ENCODE measurements around the gene ELMOD3.

The ELMOD3 gene

GRCh38 chr2:85414761-85415553 lies 60.4 kb downstream of the ELMOD3 start:
- no peak overlapping the region for H3K4me3 ChIP-seq (ENCODE audit: control insufficient read depth in 1 of 7, extremely low read depth in 1 of 7, insufficient read depth in 4 of 7, low read depth in 2 of 7, low read length in 6 of 7)
- no peaks in the 10 kb centered on the region for H3K27me3 ChIP-seq (replicated peaks in 2 of 5; ENCODE audit: control insufficient read depth in 4 of 5, insufficient read depth in 5 of 5, low read length in 4 of 5)
- no peak overlapping the region for H3K27ac ChIP-seq (ENCODE audit: insufficient read depth in 1 of 2, low read depth in 1 of 2, low read length in 2 of 2, poor library complexity in 1 of 2, severe bottlenecking in 2 of 2)
- H3K9me3 ChIP-seq (ENCODE audit: control extremely low read depth in 1 of 5, control insufficient read depth in 4 of 5, insufficient read depth in 2 of 5, low read depth in 1 of 5, low read length in 4 of 5): no peaks in the 10 kb centered on the region
- POLR2A ChIA-PET: no interaction called here
- peak in 1 of 3 donors; percentile 36 for DNase-seq
- WGBS (ENCODE audit: insufficient coverage): 93% methylated on average over 7 of the region's 7 CpGs
- H3K4me1 ChIP-seq (ENCODE audit: control extremely low read depth in 1 of 4, control insufficient read depth in 4 of 4, insufficient read depth in 4 of 4, low read length in 3 of 4): peaks cover 7 to 72% (median 60%) of the 10 kb centered on the region in 4 experiments
- CTCF ChIA-PET: interaction anchor here (0.8 to 3.3 kb wide), 9 partner anchors 21 to 187 kb away, joined by 3 to 26 read pairs (median 4); no protein-coding TSS in a partner anchor
- H3K36me3 ChIP-seq (ENCODE audit: control insufficient read depth in 4 of 4, insufficient read depth in 4 of 4, low read length in 3 of 4): no peaks in the 10 kb centered on the region

GRCh38 chr2:85415980-85416650 lies 61.5 kb downstream of the ELMOD3 start:
- 96% methylated on average over 12 of the region's 12 CpGs for WGBS (ENCODE audit: insufficient coverage)
- Histone ChIP-seq H3K4me1 (ENCODE audit: control extremely low read depth in 1 of 4, control insufficient read depth in 4 of 4, insufficient read depth in 4 of 4, low read length in 3 of 4) (peaks cover 5 to 72% (median 56%) of the 10 kb centered on the region in 4 experiments), H3K36me3 (ENCODE audit: control insufficient read depth in 4 of 4, insufficient read depth in 4 of 4, low read length in 3 of 4) (no peaks in the 10 kb centered on the region), H3K27ac (ENCODE audit: insufficient read depth in 1 of 2, low read depth in 1 of 2, low read length in 2 of 2, poor library complexity in 1 of 2, severe bottlenecking in 2 of 2) (no peak overlapping the region), H3K4me3 (ENCODE audit: control insufficient read depth in 1 of 7, extremely low read depth in 1 of 7, insufficient read depth in 4 of 7, low read depth in 2 of 7, low read length in 6 of 7) (no peak overlapping the region), H3K27me3 (replicated peaks in 2 of 5; ENCODE audit: control insufficient read depth in 4 of 5, insufficient read depth in 5 of 5, low read length in 4 of 5) (no peaks in the 10 kb centered on the region), H3K9me3 (ENCODE audit: control extremely low read depth in 1 of 5, control insufficient read depth in 4 of 5, insufficient read depth in 2 of 5, low read depth in 1 of 5, low read length in 4 of 5) (no peaks in the 10 kb centered on the region)
- POLR2A ChIA-PET: no interaction called here
- CTCF ChIA-PET: interaction anchor here (0.8 to 1.5 kb wide), 9 partner anchors 10 to 178 kb away, joined by 3 to 4 read pairs (median 3); no protein-coding TSS in a partner anchor
- DNase-seq: no peak

- WGBS (ENCODE audit: insufficient coverage): 42% methylated on average over 18 of the region's 57 CpGs
- DNase-seq: peak; percentile 81 to 90 (median 88)
- CTCF ChIA-PET: interaction anchor here (1.9 to 21.4 kb wide), 9 partner anchors 10 to 141 kb away, joined by 5 to 584 read pairs (median 13); partner anchors contain the start of genes GGCX and MAT2A
- POLR2A ChIA-PET: interaction anchor here (0.7 to 3.1 kb wide), 8 partner anchors 9 to 134 kb away, joined by 3 to 13 read pairs (median 4); partner anchors contain the start of genes CAPG, ELMOD3, MAT2A and RETSAT
- Histone ChIP-seq H3K4me3 (ENCODE audit: control insufficient read depth in 1 of 7, extremely low read depth in 1 of 7, insufficient read depth in 4 of 7, low read depth in 2 of 7, low read length in 6 of 7) (peak within 1 kb of the TSS; percentile 76 to 96 (median 84)), H3K27ac (ENCODE audit: insufficient read depth in 1 of 2, low read depth in 1 of 2, low read length in 2 of 2, poor library complexity in 1 of 2, severe bottlenecking in 2 of 2) (peak within 1 kb of the TSS; percentile 86 to 89), H3K4me1 (ENCODE audit: control extremely low read depth in 1 of 4, control insufficient read depth in 4 of 4, insufficient read depth in 4 of 4, low read length in 3 of 4) (peaks cover 1 to 66% (median 49%) of the 10 kb centered on the region in 4 experiments), H3K27me3 (replicated peaks in 2 of 5; ENCODE audit: control insufficient read depth in 4 of 5, insufficient read depth in 5 of 5, low read length in 4 of 5) (no peaks in the 10 kb centered on the region), H3K9me3 (ENCODE audit: control extremely low read depth in 1 of 5, control insufficient read depth in 4 of 5, insufficient read depth in 2 of 5, low read depth in 1 of 5, low read length in 4 of 5) (no peaks in the 10 kb centered on the region), H3K36me3 (ENCODE audit: control insufficient read depth in 4 of 4, insufficient read depth in 4 of 4, low read length in 3 of 4) (no peaks in the 10 kb centered on the region)
Observed at GRCh38 chr2:85418132-85419008, 63.8 kb downstream of the ELMOD3 start, which contains the start of gene SH2D6. TSS of gene SH2D6 (plus strand) at chr2:85418714. CDS start at chr2:85429466, 10,752 bp downstream.

GRCh38 chr2:85419009-85419675 lies 64.6 kb downstream of the ELMOD3 start:
- H3K27me3 ChIP-seq (replicated peaks in 2 of 5; ENCODE audit: control insufficient read depth in 4 of 5, insufficient read depth in 5 of 5, low read length in 4 of 5): no peaks in the 10 kb centered on the region
- DNase-seq: no peak
- peak overlapping the region; percentile 86 to 89 for H3K27ac ChIP-seq (ENCODE audit: insufficient read depth in 1 of 2, low read depth in 1 of 2, low read length in 2 of 2, poor library complexity in 1 of 2, severe bottlenecking in 2 of 2)
- peaks cover 1 to 66% (median 46%) of the 10 kb centered on the region in 4 experiments for H3K4me1 ChIP-seq (ENCODE audit: control extremely low read depth in 1 of 4, control insufficient read depth in 4 of 4, insufficient read depth in 4 of 4, low read length in 3 of 4)
- ChIA-PET POLR2A (interaction anchor here (0.7 to 3.1 kb wide), 8 partner anchors 9 to 133 kb away, joined by 3 to 13 read pairs (median 4); partner anchors contain the start of genes CAPG, ELMOD3, MAT2A and RETSAT), CTCF (interaction anchor here (0.7 to 21.4 kb wide), 21 partner anchors 9 to 218 kb away, joined by 3 to 584 read pairs (median 6); partner anchors contain the start of genes CAPG, GGCX, MAT2A and TMEM150A)
- H3K4me3 ChIP-seq (ENCODE audit: control insufficient read depth in 1 of 7, extremely low read depth in 1 of 7, insufficient read depth in 4 of 7, low read depth in 2 of 7, low read length in 6 of 7): peak overlapping the region; percentile 76 to 96 (median 84)
- H3K36me3 ChIP-seq (ENCODE audit: control insufficient read depth in 4 of 4, insufficient read depth in 4 of 4, low read length in 3 of 4): no peaks in the 10 kb centered on the region
- 79% methylated on average over 8 of the region's 17 CpGs for WGBS (ENCODE audit: insufficient coverage)
- no peaks in the 10 kb centered on the region for H3K9me3 ChIP-seq (ENCODE audit: control extremely low read depth in 1 of 5, control insufficient read depth in 4 of 5, insufficient read depth in 2 of 5, low read depth in 1 of 5, low read length in 4 of 5)

- ChIA-PET CTCF (interaction anchor here (1.0 to 21.4 kb wide), 26 partner anchors 9 to 144 kb away, joined by 3 to 584 read pairs (median 6); partner anchors contain the start of genes CAPG, GGCX and MAT2A), POLR2A (interaction anchor here (3.1 kb wide), 1 partner anchor 118 kb away, joined by 13 read pairs; the partner anchor contains the start of gene MAT2A)
- H3K9me3 ChIP-seq (ENCODE audit: control extremely low read depth in 1 of 5, control insufficient read depth in 4 of 5, insufficient read depth in 2 of 5, low read depth in 1 of 5, low read length in 4 of 5): no peaks in the 10 kb centered on the region
- no peaks in the 10 kb centered on the region for H3K36me3 ChIP-seq (ENCODE audit: control insufficient read depth in 4 of 4, insufficient read depth in 4 of 4, low read length in 3 of 4)
- H3K27me3 ChIP-seq (replicated peaks in 2 of 5; ENCODE audit: control insufficient read depth in 4 of 5, insufficient read depth in 5 of 5, low read length in 4 of 5): no peaks in the 10 kb centered on the region
- peak; percentile 80 to 89 (median 86) for DNase-seq
- H3K27ac ChIP-seq (ENCODE audit: insufficient read depth in 1 of 2, low read depth in 1 of 2, low read length in 2 of 2, poor library complexity in 1 of 2, severe bottlenecking in 2 of 2): peak overlapping the region in 1 of 2 experiments; percentile 63
- H3K4me3 ChIP-seq (ENCODE audit: control insufficient read depth in 1 of 7, extremely low read depth in 1 of 7, insufficient read depth in 4 of 7, low read depth in 2 of 7, low read length in 6 of 7): peak overlapping the region in 3 of 7 experiments; percentile 44 to 73 (median 54)
- 38% methylated on average over 19 of the region's 22 CpGs for WGBS (ENCODE audit: insufficient coverage)
- H3K4me1 ChIP-seq (ENCODE audit: control extremely low read depth in 1 of 4, control insufficient read depth in 4 of 4, insufficient read depth in 4 of 4, low read length in 3 of 4): peaks cover 1 to 52% (median 34%) of the 10 kb centered on the region in 4 experiments
Observed at GRCh38 chr2:85420536-85421259, 66.1 kb downstream of the ELMOD3 start.

Measured in common myeloid progenitor, CD34-positive (primary cell).